Smooth muscle cell (in vitro differentiated cells): ENCODE data around the gene HOXC6. TPM values are rescaled to one million over a fixed set of nuclear protein-coding genes. Genes with fewer than 3 reads are reported as not detected.

Experiments used
- DNase-seq: peaks from one replicate; lab custom pipeline; 2025; ENCODE audit not compliant: unreplicated experiment; lab: John Stamatoyannopoulos, UW
- H2AFZ ChIP-seq: fragments of 200-600 bp; sonication (generic); 2 replicates; pipeline ENCODE4 v1.6.0; 2016; ENCODE audit warnings: antibody characterized with exemption, low read depth, mild to moderate bottlenecking
- H3F3A ChIP-seq: fragments of 200-600 bp; sonication (generic); 2 replicates; pipeline ENCODE4 v1.6.0; 2017; ENCODE audit warnings: antibody characterized with exemption, low read depth
- H3K27ac ChIP-seq: fragments of 200-600 bp; sonication (generic); 2 replicates; pipeline ENCODE4 v1.5.1; 2016; ENCODE audit warnings: low read depth, mild to moderate bottlenecking
- H3K27me3 ChIP-seq: fragments of 200-600 bp; sonication (generic); 2 replicates; pipeline ENCODE4 v1.6.1; 2016; ENCODE audit warnings: low read depth, mild to moderate bottlenecking
- H3K36me3 ChIP-seq: fragments of 200-600 bp; sonication (generic); 2 replicates; pipeline ENCODE4 v1.5.1; 2016; ENCODE audit warnings: low read depth
- H3K4me1 ChIP-seq: fragments of 200-600 bp; sonication (generic); 2 replicates; pipeline ENCODE4 v1.5.1; 2016; ENCODE audit warnings: low read depth
- H3K4me2 ChIP-seq: fragments of 200-600 bp; sonication (generic); 2 replicates; pipeline ENCODE4 v1.6.0; 2016; ENCODE audit warnings: mild to moderate bottlenecking
- H3K4me3 ChIP-seq: fragments of 200-600 bp; sonication (generic); 2 replicates; pipeline ENCODE4 v1.5.1; 2016; ENCODE audit warnings: mild to moderate bottlenecking
- H3K79me2 ChIP-seq: fragments of 200-600 bp; sonication (generic); 2 replicates; pipeline ENCODE4 v1.6.0; 2016; ENCODE audit warnings: low read depth, mild to moderate bottlenecking
- H3K9ac ChIP-seq: fragments of 200-600 bp; sonication (generic); 2 replicates; pipeline ENCODE4 v1.6.0; 2016; ENCODE audit warnings: low read depth
- H3K9me3 ChIP-seq: fragments of 200-600 bp; sonication (generic); replicated peaks from 2 replicates; pipeline ENCODE4 v1.5.1; 2016; ENCODE audit warnings: low read depth
- H4K20me1 ChIP-seq: fragments of 200-600 bp; sonication (generic); 2 replicates; pipeline ENCODE4 v1.6.0; 2016; ENCODE audit warnings: low read depth
- WGBS: methylation state at CpG from one replicate; pipeline ENCODE4 v1.1.7; 2016; ENCODE audit warnings: low lambda C conversion rate; 5-methylcytosine and 5-hydroxymethylcytosine counted together
- polyA plus RNA-seq: library from polyadenylated mRNA; unstranded; fragments of >200 nt; fragmentation: Nextera tagmentation; extraction: Ambion mirVana; gene quantifications from 2 replicates; pipeline ENCODE4 v1.2.1, GENCODE V29; 2016
- total RNA-seq: library from RNA; depleted of rRNA; stranded (reverse); fragments of >200 nt; gene quantifications from 2 replicates; pipeline ENCODE4 v1.2.3, GENCODE V29; 2014
- TF ChIP-seq, protein P1 (sequence below): fragments of 200-600 bp; sonication (generic); IDR thresholded peaks from 2 replicates; pipeline ENCODE4 v1.5.1; 2017; ENCODE audit warnings: borderline replicate concordance, mild to moderate bottlenecking, antibody characterized with exemption; ENCODE audit not compliant: insufficient read depth, poor library complexity, severe bottlenecking

The HOXC6 gene
- total and polyA plus RNA-seq, 2 experiments from 2014 or later = 3.1 to 12.3 TPM

DNA sequence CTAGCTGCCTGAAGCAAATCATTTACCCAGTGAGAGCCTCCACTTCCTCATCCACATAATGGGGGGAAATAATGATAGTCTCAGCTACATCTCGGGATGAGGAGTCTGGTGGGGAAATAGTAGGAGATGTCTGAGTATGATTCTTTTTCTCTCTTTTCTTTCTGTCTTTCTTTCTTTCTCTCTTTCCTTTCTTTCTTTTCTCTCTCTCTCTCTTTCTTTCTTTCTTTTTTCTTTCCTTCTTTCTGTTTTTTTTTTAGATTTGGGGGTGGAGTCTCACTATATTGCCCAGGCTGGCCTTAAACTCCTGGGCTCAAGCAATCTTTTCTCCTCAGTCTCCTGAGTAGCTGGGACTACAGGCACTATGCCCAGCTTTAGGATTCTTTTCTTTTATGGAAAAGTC, 38.2 kb downstream of the HOXC6 start:
- Histone ChIP-seq H2AFZ (no peak overlapping the region), H3K9me3 (no peaks in the 10 kb centered on the region), H3K9ac (no peak overlapping the region), H3K4me2 (no peak overlapping the region), H3K79me2 (no peaks in the 10 kb centered on the region), H3K4me1 (no peaks in the 10 kb centered on the region), H3F3A (no peaks in the 10 kb centered on the region), H3K27me3 (peaks cover 93% of the 10 kb centered on the region), H3K36me3 (no peaks in the 10 kb centered on the region), H3K4me3 (no peak overlapping the region), H4K20me1 (no peaks in the 10 kb centered on the region), H3K27ac (no peak overlapping the region)
- no peak for DNase-seq
- TF ChIP-seq, protein P1, sequence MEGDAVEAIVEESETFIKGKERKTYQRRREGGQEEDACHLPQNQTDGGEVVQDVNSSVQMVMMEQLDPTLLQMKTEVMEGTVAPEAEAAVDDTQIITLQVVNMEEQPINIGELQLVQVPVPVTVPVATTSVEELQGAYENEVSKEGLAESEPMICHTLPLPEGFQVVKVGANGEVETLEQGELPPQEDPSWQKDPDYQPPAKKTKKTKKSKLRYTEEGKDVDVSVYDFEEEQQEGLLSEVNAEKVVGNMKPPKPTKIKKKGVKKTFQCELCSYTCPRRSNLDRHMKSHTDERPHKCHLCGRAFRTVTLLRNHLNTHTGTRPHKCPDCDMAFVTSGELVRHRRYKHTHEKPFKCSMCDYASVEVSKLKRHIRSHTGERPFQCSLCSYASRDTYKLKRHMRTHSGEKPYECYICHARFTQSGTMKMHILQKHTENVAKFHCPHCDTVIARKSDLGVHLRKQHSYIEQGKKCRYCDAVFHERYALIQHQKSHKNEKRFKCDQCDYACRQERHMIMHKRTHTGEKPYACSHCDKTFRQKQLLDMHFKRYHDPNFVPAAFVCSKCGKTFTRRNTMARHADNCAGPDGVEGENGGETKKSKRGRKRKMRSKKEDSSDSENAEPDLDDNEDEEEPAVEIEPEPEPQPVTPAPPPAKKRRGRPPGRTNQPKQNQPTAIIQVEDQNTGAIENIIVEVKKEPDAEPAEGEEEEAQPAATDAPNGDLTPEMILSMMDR = no peak
- WGBS = 74% methylated on average over 1 of the region's 1 CpG

DNA sequence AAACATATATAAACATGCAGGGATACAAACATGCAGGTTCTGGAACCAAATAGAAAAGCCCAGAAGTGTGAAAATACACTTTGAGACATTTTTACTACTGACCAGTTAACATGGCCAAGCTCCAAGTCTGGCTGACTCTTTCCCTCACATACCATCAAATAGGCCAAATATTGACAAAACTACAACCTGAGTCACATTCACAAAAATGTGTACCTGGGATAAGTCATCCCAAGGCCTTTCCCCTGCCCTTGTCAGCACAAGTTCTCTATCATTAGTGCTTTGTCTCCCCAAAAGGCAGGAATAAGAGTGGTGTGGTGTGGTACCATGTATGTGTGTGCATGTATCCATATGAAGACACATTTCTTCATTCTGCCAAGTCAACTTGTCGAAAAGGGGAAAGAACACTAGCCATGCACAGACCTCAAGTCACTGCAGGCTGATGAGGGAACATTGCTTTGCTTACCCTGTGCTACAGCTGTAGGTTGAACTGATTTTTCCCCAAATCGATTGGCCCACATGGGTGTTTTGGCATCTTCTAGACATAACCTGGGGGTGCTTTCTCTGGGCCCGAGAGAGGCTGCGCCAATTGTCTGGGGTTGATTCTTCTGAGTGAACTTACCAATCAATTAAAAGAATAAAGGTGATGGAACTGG, 40.3 kb downstream of the HOXC6 start:
- no peaks in the 10 kb centered on the region for H3K9me3 ChIP-seq
- no peaks in the 10 kb centered on the region for H3K79me2 ChIP-seq
- no peak for DNase-seq
- no peaks in the 10 kb centered on the region for H4K20me1 ChIP-seq
- no peak overlapping the region for H3K9ac ChIP-seq
- no peak overlapping the region for H3K27ac ChIP-seq
- peaks cover 92% of the 10 kb centered on the region for H3K27me3 ChIP-seq
- H3K4me2 ChIP-seq = no peak overlapping the region
- no peak overlapping the region for H2AFZ ChIP-seq
- no peaks in the 10 kb centered on the region for H3K4me1 ChIP-seq
- TF ChIP-seq, protein P1 = no peak
- no peaks in the 10 kb centered on the region for H3K36me3 ChIP-seq
- 85% methylated on average over 4 of the region's 4 CpGs for WGBS
- H3K4me3 ChIP-seq = no peak overlapping the region
- H3F3A ChIP-seq = no peaks in the 10 kb centered on the region

DNA sequence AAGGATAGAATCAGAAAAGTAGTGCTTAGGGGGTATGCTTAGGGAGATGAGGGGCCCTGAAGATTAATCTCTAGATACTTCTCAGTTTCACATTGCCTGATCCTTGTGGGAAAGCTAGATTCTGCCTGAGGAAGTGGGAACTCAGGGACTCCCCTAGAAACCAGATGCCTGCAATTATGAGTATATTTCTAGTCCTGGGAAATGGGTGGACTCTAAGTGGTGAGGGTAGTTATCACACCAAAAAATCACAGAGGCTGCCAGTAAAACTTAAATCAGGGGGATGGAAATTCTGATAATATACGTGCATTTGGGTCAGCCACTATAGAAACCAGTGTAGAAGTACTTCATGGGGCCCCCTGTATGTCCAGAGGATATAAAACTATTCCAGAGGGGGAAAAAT, 43.7 kb downstream of the HOXC6 start:
- Histone ChIP-seq H3K9me3 (no peaks in the 10 kb centered on the region), H3K27me3 (peaks cover 94% of the 10 kb centered on the region), H3K4me1 (no peaks in the 10 kb centered on the region), H3K79me2 (no peaks in the 10 kb centered on the region), H2AFZ (no peak overlapping the region), H3K36me3 (no peaks in the 10 kb centered on the region), H3F3A (no peaks in the 10 kb centered on the region), H3K9ac (no peak overlapping the region), H4K20me1 (no peaks in the 10 kb centered on the region), H3K4me2 (no peak overlapping the region), H3K4me3 (no peak overlapping the region), H3K27ac (no peak overlapping the region)
- no peak for DNase-seq
- TF ChIP-seq, protein P1 = no peak
- 63% methylated on average over 1 of the region's 1 CpG for WGBS

DNA sequence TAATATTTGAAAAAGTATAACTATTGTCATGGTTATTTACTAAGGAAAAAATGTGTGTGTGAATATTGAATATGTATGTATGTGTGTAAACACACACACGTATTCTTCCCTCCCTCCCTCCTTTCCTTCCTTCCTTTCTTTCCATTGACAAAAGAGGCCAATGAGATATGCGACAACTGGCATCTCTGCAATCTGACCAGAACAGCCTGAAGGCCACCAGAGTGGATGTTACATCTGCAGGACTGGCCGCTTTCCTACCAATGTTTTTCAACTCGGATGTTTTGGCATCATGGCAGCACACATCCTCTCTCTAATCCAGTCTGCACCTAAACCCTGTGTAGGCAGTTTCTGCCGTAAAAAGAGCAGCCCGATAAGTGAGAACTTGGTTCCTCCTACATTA, 46.1 kb downstream of the HOXC6 start:
- H3K9me3 ChIP-seq = no peaks in the 10 kb centered on the region
- H3F3A ChIP-seq = no peaks in the 10 kb centered on the region
- H3K4me2 ChIP-seq = no peak overlapping the region
- no peaks in the 10 kb centered on the region for H3K36me3 ChIP-seq
- WGBS = 68% methylated on average over 6 of the region's 6 CpGs
- no peaks in the 10 kb centered on the region for H4K20me1 ChIP-seq
- H2AFZ ChIP-seq = no peak overlapping the region
- peaks cover 97% of the 10 kb centered on the region for H3K27me3 ChIP-seq
- H3K27ac ChIP-seq = no peak overlapping the region
- H3K4me3 ChIP-seq = no peak overlapping the region
- H3K79me2 ChIP-seq = no peaks in the 10 kb centered on the region
- no peak overlapping the region for H3K9ac ChIP-seq
- no peaks in the 10 kb centered on the region for H3K4me1 ChIP-seq
- TF ChIP-seq, protein P1 = no peak
- DNase-seq = no peak
